GM23338 (cell line): ENCODE data around the gene LMO1. TPM values are rescaled to one million over a fixed set of nuclear protein-coding genes. Genes with fewer than 3 reads are reported as not detected.

ENCODE experiments used
- ATAC-seq: fragments of 200-7000 bp; cut with Tn5 transposase; 3 replicates; pipeline ENCODE4 v1.9.1; 2020
- DNase-seq: peaks from one replicate; pipeline ENCODE4 v3.0.0-alpha.2; 2015; ENCODE audit warnings: low spot score
- H2AFZ ChIP-seq: fragments of 200-600 bp; sonication (generic); 2 replicates; pipeline ENCODE4 v1.8.0; 2016; ENCODE audit warnings: antibody characterized with exemption, mild to moderate bottlenecking, moderate library complexity
- H3F3A ChIP-seq: fragments of 200-600 bp; sonication (generic); replicated peaks from 2 replicates; pipeline ENCODE4 v1.8.0; 2017; ENCODE audit warnings: antibody characterized with exemption, mixed run types, low read depth
- H3K27ac ChIP-seq: fragments of 200-600 bp; sonication (generic); 2 replicates; pipeline ENCODE4 v1.6.1; 2016; ENCODE audit warnings: low read depth
- H3K27me3 ChIP-seq: fragments of 200-600 bp; sonication (generic); 2 replicates; pipeline ENCODE4 v1.8.0; 2016; ENCODE audit warnings: mild to moderate bottlenecking, mixed run types, moderate library complexity; ENCODE audit not compliant: insufficient read depth
- H3K36me3 ChIP-seq: fragments of 200-600 bp; sonication (generic); 2 replicates; pipeline ENCODE4 v1.8.0; 2016; ENCODE audit warnings: mild to moderate bottlenecking; ENCODE audit not compliant: insufficient read depth
- H3K4me1 ChIP-seq: fragments of 200-600 bp; sonication (generic); 2 replicates; pipeline ENCODE4 v1.8.0; 2016; ENCODE audit warnings: mild to moderate bottlenecking, moderate library complexity; ENCODE audit not compliant: insufficient read depth
- H3K4me2 ChIP-seq: fragments of 200-600 bp; sonication (generic); 2 replicates; pipeline ENCODE4 v1.7.1; 2017; ENCODE audit warnings: mixed run types
- H3K4me3 ChIP-seq: fragments of 200-600 bp; sonication (generic); 2 replicates; pipeline ENCODE4 v1.6.1; 2016; ENCODE audit warnings: mixed run types
- H3K79me2 ChIP-seq: fragments of 200-600 bp; sonication (generic); replicated peaks from 2 replicates; pipeline ENCODE4 v1.8.0; 2017; ENCODE audit warnings: mild to moderate bottlenecking; ENCODE audit not compliant: insufficient read depth
- H3K9me2 ChIP-seq: fragments of 200-600 bp; sonication (generic); 2 replicates; pipeline ENCODE4 v1.8.0; 2017; ENCODE audit not compliant: insufficient read depth
- H4K20me1 ChIP-seq: fragments of 200-600 bp; sonication (generic); replicated peaks from 2 replicates; pipeline ENCODE4 v1.8.0; 2017; ENCODE audit warnings: mild to moderate bottlenecking; ENCODE audit not compliant: insufficient read depth
- H3K27ac Mint-ChIP-seq: 2 replicates; pipeline ENCODE4 v1.8.0; 2020; ENCODE audit warnings: inconsistent platforms, mild to moderate bottlenecking, moderate library complexity, mixed read lengths
- H3K27me3 Mint-ChIP-seq: 3 replicates; pipeline ENCODE4 v1.8.0; 2022; ENCODE audit warnings: low read depth, mild to moderate bottlenecking, moderate library complexity, mixed read lengths, inconsistent platforms; ENCODE audit not compliant: insufficient read depth, poor library complexity
- H3K36me3 Mint-ChIP-seq: 3 replicates; pipeline ENCODE4 v1.8.0; 2021; ENCODE audit warnings: low read depth, mild to moderate bottlenecking, inconsistent platforms, moderate library complexity, mixed read lengths
- H3K4me1 Mint-ChIP-seq: 3 replicates; pipeline ENCODE4 v1.8.0; 2020; ENCODE audit warnings: mild to moderate bottlenecking, inconsistent platforms, mixed read lengths
- H3K4me3 Mint-ChIP-seq: 3 replicates; pipeline ENCODE4 v1.8.0; 2021; ENCODE audit warnings: moderate library complexity, mild to moderate bottlenecking, inconsistent platforms, mixed read lengths
- H3K9me3 Mint-ChIP-seq: 3 replicates; pipeline ENCODE4 v1.8.0; 2020; ENCODE audit warnings: moderate library complexity, mild to moderate bottlenecking, inconsistent platforms, mixed read lengths
- CREB1 ChIP-seq: fragments of 250-450 bp; sonication (Bioruptor Pico); IDR thresholded peaks from 2 replicates; pipeline ENCODE4 v1.5.0; 2020; ENCODE audit warnings: low read depth, mild to moderate bottlenecking, moderate library complexity
- CTCF ChIP-seq, 2 experiments: fragments of 200-600 bp in 1 of 2; sonication (generic) in 1 of 2; conservative IDR thresholded peaks; 2 replicates each; pipeline versions ENCODE4 v1.5.1 to v1.6.1; 2016 to 2017; ENCODE audit warnings: antibody characterized with exemption in 2 of 2, low read depth in 2 of 2, mild to moderate bottlenecking in 2 of 2, moderate library complexity in 1 of 2
- ETS1 ChIP-seq: IDR thresholded peaks from 2 replicates; pipeline ENCODE4 v1.6.1; 2016; ENCODE audit warnings: antibody characterized with exemption
- EZH2 ChIP-seq: fragments of 200-600 bp; sonication (generic); IDR thresholded peaks from one replicate; pipeline ENCODE4 v1.8.0; 2017; ENCODE audit warnings: antibody characterized with exemption, mild to moderate bottlenecking, low read depth; ENCODE audit not compliant: unreplicated experiment
- EZH2phosphoT487 ChIP-seq: fragments of 200-600 bp; sonication (generic); IDR thresholded peaks from one replicate; pipeline ENCODE4 v1.8.1; 2018; ENCODE audit warnings: antibody characterized with exemption; ENCODE audit not compliant: unreplicated experiment
- JUNB ChIP-seq: IDR thresholded peaks from one replicate; pipeline ENCODE4 v1.6.1; 2016; ENCODE audit warnings: antibody characterized with exemption; ENCODE audit not compliant: unreplicated experiment
- NANOG ChIP-seq: IDR thresholded peaks from 2 replicates; pipeline ENCODE4 v1.6.1; 2016; ENCODE audit warnings: antibody characterized with exemption, borderline replicate concordance
- POLR2AphosphoS5 ChIP-seq: IDR thresholded peaks from 2 replicates; pipeline ENCODE4 v1.6.1; 2016; ENCODE audit warnings: antibody characterized with exemption, low read depth
- REST ChIP-seq: IDR thresholded peaks from one replicate; pipeline ENCODE4 v1.6.1; 2018; ENCODE audit warnings: antibody characterized with exemption; ENCODE audit not compliant: unreplicated experiment
- STAT1 ChIP-seq: IDR thresholded peaks from one replicate; pipeline ENCODE4 v1.6.1; 2016; ENCODE audit warnings: antibody characterized with exemption; ENCODE audit not compliant: unreplicated experiment
- ZNF114 ChIP-seq: fragments of 250-450 bp; sonication (Bioruptor Pico); IDR thresholded peaks from 2 replicates; pipeline ENCODE4 v1.5.0; 2020; ENCODE audit warnings: mild to moderate bottlenecking, moderate library complexity
- ZNF331 ChIP-seq: fragments of 250-450 bp; sonication (Bioruptor Pico); IDR thresholded peaks from 2 replicates; pipeline ENCODE4 v1.5.0; 2020; ENCODE audit warnings: low read depth, mild to moderate bottlenecking, moderate library complexity
- ZNF462 ChIP-seq: fragments of 250-450 bp; sonication (Bioruptor Pico); IDR thresholded peaks from 2 replicates; pipeline ENCODE4 v1.5.0; 2020; ENCODE audit warnings: mild to moderate bottlenecking, moderate library complexity
- polyA plus RNA-seq: library from polyadenylated mRNA; unstranded; fragments of >200 nt; fragmentation: Nextera tagmentation; extraction: Ambion mirVana; gene quantifications from 2 replicates; pipeline ENCODE4 v1.2.1, GENCODE V29; 2016
- total RNA-seq: library from RNA; depleted of rRNA; stranded (reverse); fragments of >200 nt; shearing (Covaris generic); gene quantifications from 2 replicates; pipeline ENCODE4 v1.2.3, GENCODE V29; 2014

Gene LMO1
- total and polyA plus RNA-seq, 2 experiments from 2014 or later, result 0.40 TPM; not detected in 1

- Histone ChIP-seq H2AFZ (no peak overlapping the region), H3K4me3 (no peak overlapping the region), H3K4me1 (no peaks in the 10 kb centered on the region), H3K9me2 (no peaks in the 10 kb centered on the region), H3K27me3 (no peaks in the 10 kb centered on the region), H3F3A (no peaks in the 10 kb centered on the region), H3K79me2 (no peaks in the 10 kb centered on the region), H3K36me3 (no peaks in the 10 kb centered on the region), H3K27ac (no peak overlapping the region), H3K4me2 (no peak overlapping the region), H4K20me1 (no peaks in the 10 kb centered on the region)
- H3K27me3 Mint-ChIP-seq, result peaks cover 8% of the 10 kb centered on the region
- TF ChIP-seq EZH2, result no peak
- no peak for TF ChIP-seq ZNF462 (CRISPR knock-in tag)
- no peak for TF ChIP-seq ZNF331 (CRISPR knock-in tag)
- no peak for TF ChIP-seq CTCF (conservative IDR thresholded peaks at IDR 0.05; ENCODE audit: low read depth in 2 of 2)
- TF ChIP-seq STAT1, result no peak
- no peak for TF ChIP-seq JUNB
- TF ChIP-seq NANOG, result no peak
- TF ChIP-seq REST, result no peak
- no peak for TF ChIP-seq POLR2AphosphoS5
- no peak for TF ChIP-seq EZH2phosphoT487
- TF ChIP-seq ZNF114 (CRISPR knock-in tag), result no peak
- TF ChIP-seq CREB1 (CRISPR knock-in tag), result no peak
- TF ChIP-seq ETS1, result no peak
- DNase-seq (no peak), ATAC-seq (no peak)
- no peaks in the 10 kb centered on the region; the same call in 2 of the 3 replicates for H3K9me3 Mint-ChIP-seq
- no peak overlapping the region for H3K4me3 Mint-ChIP-seq
- peaks cover 19% of the 10 kb centered on the region for H3K4me1 Mint-ChIP-seq
- H3K36me3 Mint-ChIP-seq, result no peaks in the 10 kb centered on the region
- no peak overlapping the region for H3K27ac Mint-ChIP-seq
Measured at GRCh38 chr11:8222820-8223512, 40.7 kb downstream of the LMO1 start.
